ENCODE results near the gene CFL1. TPM values are rescaled to one million over a fixed set of nuclear protein-coding genes. Genes with fewer than 3 reads are reported as not detected.

The CFL1 gene
- total RNA-seq, 1 experiment from 2014 or later: 1,905 TPM

GRCh38 chr11:65864706-65865471, 6.9 kb upstream of the CFL1 start:
- no peak for DNase-seq
- Histone ChIP-seq H3K36me3 (peaks cover 83% of the 10 kb centered on the region), H3K4me3 (no peak overlapping the region), H3K27me3 (no peaks in the 10 kb centered on the region), H3K9me3 (no peaks in the 10 kb centered on the region)

DNA sequence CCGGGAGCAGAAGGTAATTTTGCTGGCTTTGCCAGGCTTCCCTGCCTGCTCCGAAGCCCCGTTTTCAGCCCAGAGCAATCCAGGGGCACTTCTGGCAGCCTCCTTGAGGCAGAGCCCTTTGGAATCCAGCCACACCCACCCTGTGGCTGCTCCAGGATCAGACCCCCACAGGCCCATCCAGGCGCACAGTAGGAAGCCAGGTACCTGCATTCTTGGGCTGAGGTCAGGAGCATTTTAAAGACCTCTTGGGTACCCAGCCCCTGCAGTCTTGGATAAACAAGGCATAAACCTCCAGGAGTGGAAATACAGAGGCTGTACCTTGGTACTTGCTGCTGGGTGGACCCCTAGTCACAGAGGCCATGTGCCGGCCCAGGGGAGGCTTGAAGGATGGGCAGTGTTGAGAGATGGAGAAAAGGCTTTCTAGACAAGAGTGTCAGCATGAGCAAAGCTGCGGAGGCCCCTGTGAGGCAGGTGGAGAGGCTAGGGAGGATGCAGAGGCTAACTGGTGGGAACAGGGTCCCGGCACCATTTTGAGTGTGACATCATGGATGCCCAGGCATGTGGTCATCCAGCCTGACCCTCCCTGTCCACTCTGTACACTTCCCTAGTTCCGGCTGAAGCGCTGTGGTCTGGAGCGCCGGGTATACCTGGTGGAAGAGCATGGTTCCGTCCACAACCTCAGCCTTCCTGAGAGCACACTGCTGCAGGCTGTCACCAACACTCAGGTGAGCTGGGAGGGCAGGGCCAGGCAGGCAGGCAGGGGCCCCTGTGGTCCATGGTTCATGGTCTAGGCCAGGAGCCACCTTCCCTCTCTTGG, 6.1 kb upstream of the CFL1 start:
- Histone ChIP-seq H3K36me3 (peaks cover 76% of the 10 kb centered on the region), H3K4me3 (no peak overlapping the region), H3K9me3 (no peaks in the 10 kb centered on the region), H3K27me3 (no peaks in the 10 kb centered on the region)
- no peak for DNase-seq

DNA sequence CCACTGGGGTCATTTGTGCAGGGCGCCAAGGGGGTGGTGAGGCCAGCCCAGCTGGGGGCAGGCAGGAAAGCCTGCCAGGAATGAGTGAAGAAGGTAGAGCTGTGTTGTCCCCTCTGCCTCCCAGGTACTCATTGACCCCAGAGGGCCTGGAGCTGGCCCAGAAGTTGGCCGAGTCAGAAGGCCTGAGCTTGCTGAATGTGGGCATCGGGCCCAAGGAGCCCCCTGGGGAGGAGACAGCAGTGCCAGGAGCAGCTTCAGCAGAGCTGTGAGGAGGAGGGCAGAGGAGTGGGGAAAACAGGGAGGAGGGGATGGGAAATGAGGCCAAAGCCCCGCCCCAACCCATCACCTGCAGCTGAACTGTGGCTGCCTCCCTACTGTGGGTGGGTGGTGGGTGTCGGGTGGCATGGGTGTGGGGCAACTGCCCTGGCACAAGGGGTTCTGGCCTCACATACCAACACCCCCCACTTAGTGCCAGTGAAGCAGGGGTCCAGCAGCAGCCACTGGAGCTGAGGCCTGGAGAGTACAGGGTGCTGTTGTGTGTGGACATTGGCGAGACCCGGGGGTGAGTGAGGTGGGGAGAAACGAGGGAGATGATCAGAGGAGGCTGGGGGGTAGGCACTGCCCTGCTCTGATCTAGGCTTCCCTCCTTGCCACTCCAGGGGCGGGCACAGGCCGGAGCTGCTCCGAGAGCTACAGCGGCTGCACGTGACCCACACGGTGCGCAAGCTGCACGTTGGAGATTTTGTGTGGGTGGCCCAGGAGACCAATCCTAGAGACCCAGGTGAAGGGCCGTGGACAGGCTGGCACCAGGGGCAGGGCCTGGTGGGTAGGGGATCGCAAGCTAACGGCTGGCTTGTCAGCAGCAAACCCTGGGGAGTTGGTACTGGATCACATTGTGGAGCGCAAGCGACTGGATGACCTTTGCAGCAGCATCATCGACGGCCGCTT, 5.2 kb upstream of the CFL1 start:
- DNase-seq: peak; percentile 49

DNA sequence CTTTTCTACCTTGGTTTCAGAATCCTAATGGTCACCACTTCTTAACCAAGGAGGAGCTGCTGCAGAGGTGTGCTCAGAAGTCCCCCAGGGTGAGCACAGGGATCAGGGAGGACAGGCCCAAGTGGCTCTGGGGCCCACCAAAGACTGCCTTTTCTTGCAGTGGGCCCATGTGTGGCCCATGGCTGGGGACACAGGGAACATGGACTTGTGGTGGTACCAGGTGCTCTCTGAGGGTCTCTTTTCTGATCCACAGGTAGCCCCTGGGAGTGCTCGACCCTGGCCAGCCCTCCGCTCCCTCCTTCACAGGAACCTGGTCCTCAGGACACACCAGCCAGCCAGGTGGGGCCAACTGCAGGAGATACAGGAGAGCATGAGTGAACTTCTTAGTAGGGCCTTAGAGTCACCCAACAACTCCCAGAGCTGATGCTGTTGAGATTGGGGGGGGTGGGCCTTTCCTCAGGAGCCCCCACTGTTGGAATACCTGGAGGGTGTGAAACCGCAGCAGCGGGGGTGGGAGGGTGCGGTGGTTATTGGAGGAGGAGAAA, 4.3 kb upstream of the CFL1 start:
- H3K4me3 ChIP-seq: no peak overlapping the region; the same call in 1 of the 2 replicates
- H3K27me3 ChIP-seq: no peaks in the 10 kb centered on the region
- H3K9me3 ChIP-seq: no peaks in the 10 kb centered on the region
- no peak for DNase-seq
- H3K36me3 ChIP-seq: peaks cover 64% of the 10 kb centered on the region

More for the DNA sequence above, 5.2 kb upstream of the CFL1 start:
- Histone ChIP-seq H3K27me3 (no peaks in the 10 kb centered on the region), H3K36me3 (peaks cover 68% of the 10 kb centered on the region), H3K9me3 (no peaks in the 10 kb centered on the region), H3K4me3 (no peak overlapping the region)

GRCh38 chr11:65861533-65862183, 3.7 kb upstream of the CFL1 start:
- Histone ChIP-seq H3K27me3 (no peaks in the 10 kb centered on the region), H3K36me3 (peaks cover 64% of the 10 kb centered on the region), H3K4me3 (peak overlapping the region; percentile 90), H3K9me3 (no peaks in the 10 kb centered on the region)
- DNase-seq: no peak

DNA sequence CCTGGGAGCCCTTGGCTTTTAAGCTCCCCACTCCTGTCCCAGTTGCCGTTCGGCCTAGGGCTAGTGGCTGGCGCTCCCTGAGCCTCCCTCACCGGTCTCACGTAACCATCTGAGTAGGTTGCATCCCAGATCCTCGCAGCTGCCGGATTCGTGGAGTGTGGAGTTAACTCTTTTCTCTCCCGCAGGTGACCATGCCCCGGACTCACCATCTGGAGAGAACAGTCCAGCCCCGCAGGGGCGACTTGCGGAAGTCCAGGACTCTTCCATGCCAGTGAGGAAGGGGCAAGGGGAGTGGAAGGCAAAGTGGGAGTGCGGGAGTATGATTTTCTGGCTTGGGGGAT, 3.2 kb upstream of the CFL1 start:
- Histone ChIP-seq H3K9me3 (no peaks in the 10 kb centered on the region), H3K36me3 (peaks cover 64% of the 10 kb centered on the region), H3K4me3 (peak overlapping the region; percentile 90), H3K27me3 (no peaks in the 10 kb centered on the region)
- no peak for DNase-seq

DNA sequence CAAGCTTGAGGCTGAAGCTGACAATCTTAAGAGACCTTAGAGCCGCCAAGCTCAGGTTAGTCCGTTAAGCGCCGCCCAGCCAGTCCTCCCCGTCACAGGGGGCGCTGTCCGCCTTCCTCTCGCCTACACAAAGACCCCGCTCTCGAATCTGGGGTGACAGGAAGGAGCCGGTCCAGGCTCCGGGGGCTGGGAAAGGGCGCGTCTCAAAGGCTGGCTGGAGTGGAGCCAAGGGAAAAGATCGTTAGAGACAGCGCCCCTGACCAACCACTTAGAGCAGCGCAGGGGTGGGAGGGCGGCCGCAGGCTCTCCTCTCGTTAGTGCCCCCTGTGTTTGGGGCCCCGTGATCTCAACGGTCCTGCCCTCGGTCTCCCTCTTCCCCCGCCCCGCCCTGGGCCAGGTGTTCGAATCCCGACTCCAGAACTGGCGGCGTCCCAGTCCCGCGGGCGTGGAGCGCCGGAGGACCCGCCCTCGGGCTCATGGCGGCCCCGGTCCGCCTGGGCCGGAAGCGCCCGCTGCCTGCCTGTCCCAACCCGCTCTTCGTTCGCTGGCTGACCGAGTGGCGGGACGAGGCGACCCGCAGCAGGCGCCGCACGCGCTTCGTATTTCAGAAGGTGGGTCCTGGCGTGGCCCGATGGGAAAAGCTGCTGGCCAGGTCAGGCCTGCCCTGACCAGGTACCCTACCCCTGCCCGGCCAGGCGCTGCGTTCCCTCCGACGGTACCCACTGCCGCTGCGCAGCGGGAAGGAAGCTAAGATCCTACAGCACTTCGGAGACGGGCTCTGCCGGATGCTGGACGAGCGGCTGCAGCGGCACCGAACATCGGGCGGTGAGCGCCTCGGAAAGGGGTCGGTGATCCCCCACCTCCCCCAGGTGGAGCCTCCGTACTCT, 2.5 kb upstream of the CFL1 start, which contains the start of gene MUS81:
Gene MUS81, plus strand, starts transcription at position 156 of the 887 bp plus-strand sequence. Its CDS starts 321 bp downstream, at position 477.
- peak within 1 kb of the TSS; percentile 90 for H3K4me3 ChIP-seq
- H3K36me3 ChIP-seq: peaks cover 64% of the 10 kb centered on the region
- no peaks in the 10 kb centered on the region for H3K9me3 ChIP-seq
- DNase-seq: peak; percentile 97
- no peaks in the 10 kb centered on the region for H3K27me3 ChIP-seq

DNA sequence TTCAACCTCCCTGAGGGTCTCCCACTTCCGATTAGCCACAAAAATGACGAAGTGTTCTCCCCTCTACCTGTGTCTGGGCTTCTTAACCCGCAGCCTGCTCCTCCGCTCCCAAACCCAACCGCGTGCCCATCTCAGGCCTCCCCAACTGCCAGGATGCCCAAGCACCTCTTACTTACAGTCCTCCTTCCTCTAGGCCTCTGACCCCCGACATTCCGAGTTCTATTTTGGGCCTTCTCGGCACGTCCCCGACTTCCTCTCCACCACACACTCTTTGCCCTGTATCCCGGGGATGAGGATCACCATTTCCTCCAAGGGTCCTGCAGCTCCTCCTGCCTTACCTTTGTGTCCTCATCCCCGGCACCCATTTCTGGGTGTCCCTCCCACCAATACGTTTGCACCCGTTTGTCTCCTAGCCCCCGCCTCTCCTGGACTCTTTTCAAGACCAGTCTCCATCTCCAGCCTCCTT, 1.9 kb upstream of the CFL1 start:
- Histone ChIP-seq H3K4me3 (peak overlapping the region; percentile 90), H3K9me3 (no peaks in the 10 kb centered on the region), H3K36me3 (peaks cover 64% of the 10 kb centered on the region), H3K27me3 (no peaks in the 10 kb centered on the region)
- no peak for DNase-seq

GRCh38 chr11:65859095-65859811, 1.3 kb upstream of the CFL1 start:
- H3K27me3 ChIP-seq: no peaks in the 10 kb centered on the region
- H3K4me3 ChIP-seq: peak overlapping the region; percentile 90
- peak; percentile 99 for DNase-seq
- peaks cover 64% of the 10 kb centered on the region for H3K36me3 ChIP-seq
- H3K9me3 ChIP-seq: no peaks in the 10 kb centered on the region

- DNase-seq: no peak
- peaks cover 64% of the 10 kb centered on the region for H3K36me3 ChIP-seq
- H3K4me3 ChIP-seq: peak overlapping the region; percentile 90
- H3K27me3 ChIP-seq: no peaks in the 10 kb centered on the region
- H3K9me3 ChIP-seq: no peaks in the 10 kb centered on the region
Measured at GRCh38 chr11:65858681-65859087, 704 bp upstream of the CFL1 start.

- Histone ChIP-seq H3K9me3 (no peaks in the 10 kb centered on the region), H3K27me3 (no peaks in the 10 kb centered on the region), H3K4me3 (peak overlapping the region; percentile 90), H3K36me3 (peaks cover 64% of the 10 kb centered on the region)
- DNase-seq: no peak
Measured at GRCh38 chr11:65857500-65857852, 504 bp downstream of the CFL1 start.

DNA sequence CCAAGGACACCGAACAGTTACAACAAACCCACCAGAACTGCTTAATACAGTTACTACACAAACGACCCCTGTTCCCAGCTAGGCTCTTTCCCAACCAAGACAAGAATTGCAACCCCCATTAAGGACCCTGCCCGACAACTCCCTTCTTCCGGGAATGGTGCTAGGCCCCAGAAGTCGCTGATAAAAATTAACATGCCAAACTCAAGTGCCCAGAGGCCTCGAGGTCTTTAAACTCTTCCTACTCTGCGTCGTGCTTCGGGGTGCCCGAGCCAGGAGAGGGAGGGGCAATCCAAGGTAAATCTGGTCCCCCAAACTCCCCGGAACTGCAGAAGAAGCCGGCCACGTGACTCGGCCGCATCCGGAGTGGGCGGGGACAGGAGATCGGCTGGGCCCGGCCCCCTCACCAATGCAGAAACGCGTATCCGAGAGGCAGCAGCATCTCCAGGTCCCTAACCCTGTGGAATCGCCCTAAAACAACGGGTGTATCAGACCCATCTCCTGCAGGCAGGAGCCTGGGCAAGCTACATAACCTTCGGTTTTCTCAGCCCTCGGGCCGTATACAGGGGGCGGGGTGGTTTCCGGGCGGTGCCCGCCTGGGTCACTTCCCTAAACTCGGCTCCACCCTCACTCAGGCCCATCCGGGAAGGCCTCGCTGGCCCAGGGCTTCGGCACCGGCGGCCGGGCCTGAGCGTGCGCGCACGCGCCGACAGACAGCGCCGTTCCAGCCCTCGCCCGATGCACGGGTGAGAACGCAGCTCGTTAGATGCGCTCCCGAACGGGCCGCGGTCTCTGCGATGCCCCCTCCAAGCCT, 1.1 kb downstream of the CFL1 start:
- peak; percentile 72 for DNase-seq
- H3K36me3 ChIP-seq: peaks cover 64% of the 10 kb centered on the region
- no peaks in the 10 kb centered on the region for H3K27me3 ChIP-seq
- 0 out of 2 replicates have a peak, but pooled peaks cover 2% of the 10 kb centered on the region for H3K9me3 ChIP-seq
- H3K4me3 ChIP-seq: peak overlapping the region; percentile 90

GRCh38 chr11:65855927-65856363, 2.0 kb downstream of the CFL1 start:
- DNase-seq: no peak
- Histone ChIP-seq H3K36me3 (peaks cover 66% of the 10 kb centered on the region), H3K4me3 (peak overlapping the region; percentile 90), H3K27me3 (no peaks in the 10 kb centered on the region), H3K9me3 (0 out of 2 replicates have a peak, but pooled peaks cover 2% of the 10 kb centered on the region)

Data from MG63 (cell line).